ENCODE results near the gene UGT2B10.

DNA sequence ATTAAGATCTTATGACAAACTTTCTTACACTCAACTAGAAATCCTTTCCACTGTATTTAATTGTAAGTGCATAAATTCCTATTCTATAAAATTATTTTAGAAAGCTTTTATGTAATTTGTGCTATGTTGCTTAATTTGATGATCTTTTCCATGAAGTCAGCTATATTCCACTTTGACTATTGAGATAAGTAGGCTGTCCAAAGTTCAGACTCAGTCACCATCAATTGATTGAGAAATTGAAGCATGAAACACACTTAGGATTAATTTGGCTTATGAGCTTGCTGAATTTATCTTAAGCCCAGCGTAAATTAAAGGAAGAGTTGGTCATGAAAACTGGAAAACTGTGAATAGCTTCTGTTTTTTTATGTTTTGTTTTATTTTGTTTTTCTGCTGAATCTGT lies 18.7 kb upstream of the UGT2B10 start:
- TF ChIP-seq, protein P1, sequence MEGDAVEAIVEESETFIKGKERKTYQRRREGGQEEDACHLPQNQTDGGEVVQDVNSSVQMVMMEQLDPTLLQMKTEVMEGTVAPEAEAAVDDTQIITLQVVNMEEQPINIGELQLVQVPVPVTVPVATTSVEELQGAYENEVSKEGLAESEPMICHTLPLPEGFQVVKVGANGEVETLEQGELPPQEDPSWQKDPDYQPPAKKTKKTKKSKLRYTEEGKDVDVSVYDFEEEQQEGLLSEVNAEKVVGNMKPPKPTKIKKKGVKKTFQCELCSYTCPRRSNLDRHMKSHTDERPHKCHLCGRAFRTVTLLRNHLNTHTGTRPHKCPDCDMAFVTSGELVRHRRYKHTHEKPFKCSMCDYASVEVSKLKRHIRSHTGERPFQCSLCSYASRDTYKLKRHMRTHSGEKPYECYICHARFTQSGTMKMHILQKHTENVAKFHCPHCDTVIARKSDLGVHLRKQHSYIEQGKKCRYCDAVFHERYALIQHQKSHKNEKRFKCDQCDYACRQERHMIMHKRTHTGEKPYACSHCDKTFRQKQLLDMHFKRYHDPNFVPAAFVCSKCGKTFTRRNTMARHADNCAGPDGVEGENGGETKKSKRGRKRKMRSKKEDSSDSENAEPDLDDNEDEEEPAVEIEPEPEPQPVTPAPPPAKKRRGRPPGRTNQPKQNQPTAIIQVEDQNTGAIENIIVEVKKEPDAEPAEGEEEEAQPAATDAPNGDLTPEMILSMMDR (IDR thresholded peaks at IDR 0.05) = no peak
- TF ChIP-seq POLR2A (IDR thresholded peaks at IDR 0.05) = no peak
